SK-N-MC (cell line): ENCODE measurements around the gene UNC13A.

Source experiments
- EZH2 ChIP-seq: fragments of 200-600 bp; sonication (generic); IDR thresholded peaks from one replicate; pipeline ENCODE4 v1.6.1; 2017; ENCODE audit warnings: antibody characterized with exemption
- POLR2AphosphoS5 ChIP-seq: IDR thresholded peaks from 2 replicates; pipeline ENCODE4 v1.6.1; 2012; ENCODE audit warnings: mild to moderate bottlenecking, low read depth, low read length, borderline replicate concordance

DNA sequence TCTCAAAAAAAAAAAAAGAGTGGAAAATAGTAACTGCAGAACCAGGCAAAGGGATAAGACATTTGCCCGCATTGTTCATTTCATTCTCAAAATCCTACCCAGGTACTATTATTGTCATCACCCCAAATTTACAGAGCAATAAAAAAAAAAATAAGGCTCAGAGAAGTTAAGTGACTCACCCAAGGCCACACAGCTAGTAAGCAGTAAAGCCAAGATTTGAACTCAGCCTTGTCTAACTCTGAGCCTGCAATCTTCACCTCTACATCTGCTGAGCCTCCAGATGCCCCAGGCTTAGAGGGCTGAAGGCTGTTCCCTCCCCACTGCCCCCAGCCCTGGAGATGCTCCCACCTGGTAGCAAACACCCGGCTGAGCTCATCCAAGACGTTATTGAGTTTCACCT lies 61.0 kb downstream of the UNC13A start:
- TF ChIP-seq POLR2AphosphoS5 (no peak), EZH2 (no peak)
